ENCODE data around the gene MAN2B2.

DNA sequence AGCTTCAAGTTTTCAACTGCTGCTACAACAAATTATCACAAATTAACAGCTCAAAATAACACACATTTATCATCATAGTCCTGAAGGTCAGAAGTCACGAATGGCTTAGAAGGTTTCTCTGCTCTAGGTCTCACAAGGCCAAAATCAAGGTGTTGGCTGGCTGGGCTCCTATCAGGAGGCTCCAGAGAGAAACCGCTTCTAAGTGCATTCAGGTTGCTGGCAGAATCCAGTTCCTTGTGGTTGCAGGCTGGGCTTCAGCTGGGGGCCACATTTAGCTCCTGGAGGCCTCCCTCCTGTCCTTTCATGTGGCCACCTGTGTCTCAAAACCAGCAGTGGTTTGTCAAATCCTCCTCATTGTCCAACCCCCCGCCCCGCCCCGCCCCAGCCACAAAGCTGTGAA is 80.9 kb downstream of the MAN2B2 start:
- TF ChIP-seq EP300 (IDR thresholded peaks at IDR 0.05; ENCODE audit: low read depth) (no peak), POLR2A (IDR thresholded peaks at IDR 0.05) (no peak), POLR2AphosphoS5 (IDR thresholded peaks at IDR 0.05) (no peak)
- TF ChIP-seq, protein P1, sequence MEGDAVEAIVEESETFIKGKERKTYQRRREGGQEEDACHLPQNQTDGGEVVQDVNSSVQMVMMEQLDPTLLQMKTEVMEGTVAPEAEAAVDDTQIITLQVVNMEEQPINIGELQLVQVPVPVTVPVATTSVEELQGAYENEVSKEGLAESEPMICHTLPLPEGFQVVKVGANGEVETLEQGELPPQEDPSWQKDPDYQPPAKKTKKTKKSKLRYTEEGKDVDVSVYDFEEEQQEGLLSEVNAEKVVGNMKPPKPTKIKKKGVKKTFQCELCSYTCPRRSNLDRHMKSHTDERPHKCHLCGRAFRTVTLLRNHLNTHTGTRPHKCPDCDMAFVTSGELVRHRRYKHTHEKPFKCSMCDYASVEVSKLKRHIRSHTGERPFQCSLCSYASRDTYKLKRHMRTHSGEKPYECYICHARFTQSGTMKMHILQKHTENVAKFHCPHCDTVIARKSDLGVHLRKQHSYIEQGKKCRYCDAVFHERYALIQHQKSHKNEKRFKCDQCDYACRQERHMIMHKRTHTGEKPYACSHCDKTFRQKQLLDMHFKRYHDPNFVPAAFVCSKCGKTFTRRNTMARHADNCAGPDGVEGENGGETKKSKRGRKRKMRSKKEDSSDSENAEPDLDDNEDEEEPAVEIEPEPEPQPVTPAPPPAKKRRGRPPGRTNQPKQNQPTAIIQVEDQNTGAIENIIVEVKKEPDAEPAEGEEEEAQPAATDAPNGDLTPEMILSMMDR (IDR thresholded peaks at IDR 0.05), result no peak

Measured in transverse colon (tissue), 4 donors.